Bronchial epithelial cell (primary cell): Measurements from ENCODE around the gene FKBP9. TPM values are rescaled to one million over a fixed set of nuclear protein-coding genes. Genes with fewer than 3 reads are reported as not detected.

Source experiments
- DNase-seq: peaks from one replicate; pipeline ENCODE4 v3.0.0-alpha.2; 2010; ENCODE audit warnings: low read depth
- FAIRE-seq: peaks from 2 replicates; lab custom pipeline; 2011; peaks lifted over from hg19 to GRCh38; lab: Jason Lieb, UNC
- H3K27me3 ChIP-seq: 2 replicates; pipeline ENCODE4 v1.5.1; 2011; ENCODE audit warnings: low read length; ENCODE audit not compliant: control insufficient read depth, insufficient read depth
- H3K36me3 ChIP-seq: 2 replicates; pipeline ENCODE4 v1.5.1; 2011; ENCODE audit warnings: low read length; ENCODE audit not compliant: control insufficient read depth, insufficient read depth
- H3K4me3 ChIP-seq: 2 replicates; pipeline ENCODE4 v1.5.1; 2011; ENCODE audit warnings: mild to moderate bottlenecking, low read depth, low read length, control low read depth
- CTCF ChIP-seq: IDR thresholded peaks from 2 replicates; pipeline ENCODE4 v1.5.1; 2011; ENCODE audit warnings: mild to moderate bottlenecking, moderate library complexity, low read length, control low read depth, inconsistent platforms; ENCODE audit not compliant: insufficient read depth, severe bottlenecking
- total RNA-seq: library from RNA; depleted of rRNA; stranded (reverse); fragments of >200 nt; gene quantifications from 2 replicates; pipeline ENCODE4 v1.2.1, GENCODE V29; 2014

FKBP9 gene
- total RNA-seq, 1 donor from 2014 or later, result 468 TPM

DNA sequence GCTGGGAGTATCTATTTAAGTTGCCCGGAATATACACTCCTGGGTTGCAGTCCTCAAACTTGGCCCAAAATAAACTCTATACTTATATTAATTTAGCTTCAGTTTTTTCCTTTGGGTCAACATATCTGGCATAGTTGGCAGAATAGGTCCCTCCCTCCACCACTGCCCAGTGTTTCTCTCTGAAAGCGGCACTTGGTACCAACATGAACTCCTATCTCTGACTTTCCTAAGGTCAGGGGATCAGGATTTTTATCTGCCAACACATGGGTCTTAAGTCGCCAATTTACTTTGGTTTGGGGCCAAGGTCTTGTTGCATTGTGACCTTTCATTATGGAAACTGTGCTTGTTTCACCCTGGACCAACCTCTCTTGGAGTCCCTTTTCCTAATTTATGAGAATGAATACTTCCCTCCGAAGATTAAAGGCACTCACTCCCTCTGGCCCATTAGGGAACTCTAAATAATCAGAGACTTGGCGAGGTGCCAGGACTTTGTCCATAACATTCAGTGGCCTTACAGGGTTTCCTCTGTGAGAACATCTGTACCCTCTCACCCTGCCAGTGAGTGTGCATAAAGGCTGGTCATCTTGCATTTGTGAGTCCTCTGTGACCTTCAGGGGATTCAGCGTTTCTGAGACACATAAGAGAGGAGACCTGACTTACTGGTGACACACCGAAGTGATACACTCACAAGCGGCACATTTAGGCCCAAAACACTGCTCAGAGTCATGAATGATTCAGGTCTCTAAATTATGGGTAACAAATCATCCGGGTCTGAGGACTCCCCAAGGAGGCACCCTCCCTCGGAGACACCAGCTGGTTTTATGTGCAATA is 19.7 kb upstream of the FKBP9 start:
- no peak for TF ChIP-seq CTCF
- no peak for FAIRE-seq
- DNase-seq, result no peak
- Histone ChIP-seq H3K27me3 (no peaks in the 10 kb centered on the region), H3K36me3 (peaks cover 1% of the 10 kb centered on the region), H3K4me3 (no peak overlapping the region)

- Histone ChIP-seq H3K27me3 (no peaks in the 10 kb centered on the region), H3K4me3 (peak overlapping the region; percentile 80), H3K36me3 (no peaks in the 10 kb centered on the region)
- DNase-seq, result no peak
- no peak for FAIRE-seq
- no peak for TF ChIP-seq CTCF
Measured at GRCh38 chr7:32941181-32941580, 16.1 kb upstream of the FKBP9 start.

DNA sequence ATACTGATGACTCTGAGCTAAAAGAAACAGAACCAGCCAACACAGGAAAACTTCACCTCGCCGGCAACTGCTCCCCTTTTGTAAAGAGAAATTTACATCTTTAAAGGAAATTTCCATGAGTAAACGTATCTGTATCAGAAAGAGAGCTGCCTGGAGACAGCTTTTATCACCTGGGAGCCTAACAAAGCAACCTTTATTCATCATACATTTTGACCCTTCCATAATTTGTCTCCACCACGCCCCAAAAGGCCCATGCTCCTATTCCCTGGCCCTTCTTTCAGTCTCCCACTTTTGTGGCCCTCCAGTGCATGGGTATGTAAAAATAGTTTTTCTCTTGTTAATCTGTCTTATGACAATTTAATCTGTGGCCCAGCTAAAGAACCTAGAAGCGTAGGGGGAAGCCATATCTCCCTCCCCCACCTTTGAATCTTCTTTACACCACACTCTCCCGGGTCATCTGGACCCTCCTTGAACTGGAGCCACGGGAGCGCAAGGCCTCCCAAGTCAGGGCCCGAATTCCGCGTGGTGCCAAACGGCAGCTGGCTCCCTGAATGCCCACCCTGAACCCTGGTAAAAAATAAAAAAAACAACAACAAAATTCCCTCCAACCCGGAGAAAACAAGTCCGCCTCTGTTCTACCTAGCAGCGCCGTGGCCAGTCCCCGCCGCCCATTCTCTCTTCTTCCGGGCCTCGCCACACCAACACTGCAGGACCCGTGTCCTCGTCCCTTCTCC is 15.4 kb upstream of the FKBP9 start:
- Histone ChIP-seq H3K36me3 (no peaks in the 10 kb centered on the region), H3K4me3 (peak overlapping the region; percentile 80), H3K27me3 (no peaks in the 10 kb centered on the region)
- no peak for TF ChIP-seq CTCF
- DNase-seq (peak; percentile 6), FAIRE-seq (no peak)

DNA sequence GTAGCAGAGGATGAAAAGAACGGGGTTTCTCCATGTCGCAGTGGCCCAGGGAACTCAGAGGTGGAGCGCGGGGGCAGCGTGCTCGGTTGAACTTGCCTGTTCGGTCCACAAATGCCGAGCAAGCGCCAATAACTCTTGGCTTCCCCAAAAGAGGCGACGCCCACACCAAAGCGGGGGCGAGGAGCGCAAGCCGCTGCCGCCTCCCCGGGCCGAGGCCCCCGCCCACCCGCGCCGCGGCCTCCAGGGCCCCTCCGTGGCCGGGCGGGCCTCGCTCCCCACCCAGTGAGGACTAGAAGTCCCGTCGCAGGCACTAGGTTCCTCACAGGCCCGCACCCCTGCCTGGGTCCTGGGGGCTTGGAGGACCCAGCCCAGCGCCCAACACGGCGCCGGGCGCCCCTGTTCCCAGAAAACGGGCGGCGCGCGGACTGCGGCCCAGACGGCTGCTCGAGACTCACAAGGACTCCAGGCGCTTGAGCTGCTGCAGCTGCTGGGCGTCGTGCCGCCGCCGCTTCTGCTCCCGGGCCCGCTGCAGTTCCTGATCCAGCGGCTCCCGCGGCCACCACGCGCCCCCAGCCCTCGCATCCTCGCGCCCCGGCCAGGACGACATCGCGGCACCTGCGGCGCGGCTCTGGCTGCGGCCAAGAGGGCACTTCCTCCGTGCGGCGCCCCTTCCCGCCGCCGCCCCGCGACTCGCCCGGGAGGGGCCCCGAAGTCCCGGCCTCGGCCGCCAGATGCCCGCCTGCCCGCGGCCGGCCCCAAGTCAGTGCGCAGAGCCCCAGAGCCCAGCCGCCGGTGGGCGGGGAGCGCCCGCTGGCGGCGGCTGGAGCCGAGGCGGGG is 14.6 kb upstream of the FKBP9 start:
- H3K27me3 ChIP-seq, result no peaks in the 10 kb centered on the region
- no peaks in the 10 kb centered on the region for H3K36me3 ChIP-seq
- TF ChIP-seq CTCF, result peak; percentile 66
- FAIRE-seq (no peak), DNase-seq (peak; percentile 57)
- peak overlapping the region; percentile 80 for H3K4me3 ChIP-seq

DNA sequence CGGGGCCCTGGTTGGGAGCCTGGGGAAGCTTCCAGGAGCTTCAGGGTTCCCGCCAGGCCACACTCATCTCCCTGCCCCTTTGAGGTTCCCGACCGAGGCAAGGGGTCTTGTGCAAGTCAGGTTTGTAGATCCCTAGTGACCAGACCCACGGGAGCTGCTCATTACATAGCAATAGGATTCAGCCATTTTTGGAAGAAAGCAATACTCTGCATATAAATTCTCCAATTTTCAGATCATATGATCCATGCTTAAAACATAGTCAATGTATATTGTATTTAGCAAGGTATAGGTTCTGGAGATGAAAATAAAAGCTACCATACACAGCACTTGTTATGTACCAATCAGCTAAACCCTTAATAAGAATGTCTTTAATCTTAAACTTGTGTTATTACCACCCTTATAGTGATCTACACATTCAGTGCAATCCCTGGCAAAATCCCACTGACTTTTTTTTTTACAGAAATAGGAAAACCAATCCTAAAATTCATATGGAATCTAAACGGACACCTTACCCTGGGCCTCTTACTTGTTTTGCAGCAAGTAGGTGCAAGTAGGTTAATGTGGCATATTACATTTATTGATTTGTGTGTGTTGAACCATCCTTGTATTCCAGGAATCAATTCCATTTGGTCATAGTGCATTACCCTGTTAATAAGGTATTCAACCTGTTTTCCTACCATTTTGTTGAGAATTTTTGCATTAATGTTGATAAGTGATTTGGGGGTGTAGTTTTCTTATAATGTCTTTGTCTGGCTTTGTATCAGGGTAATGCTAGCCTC is 13.8 kb upstream of the FKBP9 start:
- peak overlapping the region; percentile 80 for H3K4me3 ChIP-seq
- FAIRE-seq (no peak), DNase-seq (no peak)
- no peaks in the 10 kb centered on the region for H3K36me3 ChIP-seq
- TF ChIP-seq CTCF, result no peak
- no peaks in the 10 kb centered on the region for H3K27me3 ChIP-seq
